Measurements from ENCODE around the gene CCDC126. TPM values are rescaled to one million over a fixed set of nuclear protein-coding genes. Genes with fewer than 3 reads are reported as not detected.

CCDC126 gene
- total RNA-seq, 1 experiment from 2014 or later = 5.9 TPM

GRCh38 chr7:23693224-23693623, 96.0 kb downstream of the CCDC126 start:
- Histone ChIP-seq H3K9me2 (ENCODE audit: insufficient read depth) (no peaks in the 10 kb centered on the region), H3K27ac (no peak overlapping the region), H4K20me1 (ENCODE audit: insufficient read depth) (no peaks in the 10 kb centered on the region), H3K4me3 (no peak overlapping the region), H3K79me2 (ENCODE audit: low read depth) (no peaks in the 10 kb centered on the region), H2AFZ (no peak overlapping the region), H3K36me3 (ENCODE audit: low read depth) (no peaks in the 10 kb centered on the region), H3K9me3 (ENCODE audit: insufficient read depth, low read depth) (no peaks in the 10 kb centered on the region), H3K4me2 (no peak overlapping the region), H3F3A (ENCODE audit: insufficient read depth, low read depth) (peaks cover 4% of the 10 kb centered on the region; the same call in 1 of the 2 replicates), H3K27me3 (ENCODE audit: insufficient read depth, low read depth) (no peaks in the 10 kb centered on the region), H3K4me1 (replicated peaks; ENCODE audit: insufficient read depth) (peaks cover 14% of the 10 kb centered on the region)
- no peak for DNase-seq
- ChIA-PET CTCF (no interaction called here), POLR2A (ENCODE audit: unreplicated experiment) (no interaction called here)
- TF ChIP-seq CTCF (conservative IDR thresholded peaks at IDR 0.05) = no peak
- no peak for TF ChIP-seq EZH2 (IDR thresholded peaks at IDR 0.05; ENCODE audit: low read depth)
- intact Hi-C loops (cut with micrococcal nuclease; ENCODE audit: unreplicated experiment) = loop anchor here (10.0 kb wide), 1 partner anchor 508 kb away; the partner anchor contains the start of gene NUP42
- BruUV-seq (replicated peaks) = no TSS peak

Other genes starting within 250 kb of the CCDC126 start
- gene IGF2BP3, start 126.9 kb upstream of the CCDC126 start, total RNA-seq (2021) = 132 and 139 TPM in 2 replicates
- 77.0 and 112 TPM in 2 replicates for gene TRA2A, start 65.4 kb upstream of the CCDC126 start, total RNA-seq (2021)
- 2.4 and 3.6 TPM in 2 replicates for gene FAM221A, start 82.8 kb downstream of the CCDC126 start, total RNA-seq (2021)
- 0.48 and 0.57 TPM in 2 replicates for gene STK31, start 112.8 kb downstream of the CCDC126 start, total RNA-seq (2021)

Measured in PC-9 (cell line).